Kidney (tissue), 14 donors: Measurements from ENCODE around the gene ING3. TPM values are rescaled to one million over a fixed set of nuclear protein-coding genes. Genes with fewer than 3 reads are reported as not detected.

Experiments
- DNase-seq, 5 donors: peaks; one replicate each; pipeline ENCODE4 v3.0.0-alpha.2; 2013 to 2020
- FAIRE-seq: peaks from 2 replicates; lab custom pipeline; 2012; peaks lifted over from hg19 to GRCh38; lab: Jason Lieb, UNC
- H3K27ac ChIP-seq, 2 donors: one replicate each; pipeline ENCODE4 v1.7.0; 2013; ENCODE audit warnings: low read depth in 2 of 2, low read length in 2 of 2, inconsistent platforms in 1 of 2
- H3K27me3 ChIP-seq: one replicate; pipeline ENCODE4 v1.7.1; 2013; ENCODE audit warnings: low read length, inconsistent platforms; ENCODE audit not compliant: control insufficient read depth, insufficient read depth
- H3K36me3 ChIP-seq, 3 donors: one replicate each; pipeline versions ENCODE4 v1.7.0 to v1.7.1; 2013; ENCODE audit warnings: low read length in 3 of 3, control low read depth in 1 of 3, inconsistent platforms in 1 of 3; ENCODE audit not compliant: insufficient read depth in 3 of 3, control insufficient read depth in 2 of 3
- H3K4me1 ChIP-seq, 3 donors: one replicate each; pipeline versions ENCODE4 v1.7.0 to v1.7.1; 2013; ENCODE audit warnings: low read length in 3 of 3, inconsistent platforms in 1 of 3, low read depth in 1 of 3; ENCODE audit not compliant: control insufficient read depth in 2 of 3, insufficient read depth in 2 of 3
- H3K4me3 ChIP-seq, 3 donors: one replicate each; pipeline versions ENCODE4 v1.7.0 to v1.8.1; 2013; ENCODE audit warnings: low read length in 3 of 3, control low read depth in 1 of 3, inconsistent platforms in 1 of 3
- H3K9ac ChIP-seq, 3 donors: one replicate each; pipeline versions ENCODE4 v1.7.0 to v1.7.1; 2013; ENCODE audit warnings: low read length in 3 of 3, control low read depth in 1 of 3, inconsistent platforms in 1 of 3
- H3K9me3 ChIP-seq, 3 donors: one replicate each; pipeline versions ENCODE4 v1.7.0 to v1.7.1; 2013; ENCODE audit warnings: low read length in 3 of 3, control low read depth in 1 of 3, inconsistent platforms in 1 of 3; ENCODE audit not compliant: control insufficient read depth in 2 of 3, insufficient read depth in 1 of 3
- intact Hi-C: fragments of 100-400 bp; cut with DNase I; formaldehyde crosslinking; loops from one replicate; pipeline ENCODE4 v1.11.1; 2022
- polyA plus RNA-seq: library from polyadenylated mRNA; stranded (reverse); fragments of 350-450 nt; fragmentation: Illumina TruSeq; extraction: RNeasy Lipid Tissue Mini Kit (QIAGEN cat#74804); gene quantifications from one replicate; pipeline ENCODE4 v1.2.3, GENCODE V29; 2014; ENCODE audit warnings: low read depth, low replicate concordance; ENCODE audit not compliant: insufficient read depth
- total RNA-seq: library from RNA; stranded (reverse); fragmentation: NEBNext Ultra II Directional; extraction: Animal tissue kit (Norgen Biotek cat#: 25700); gene quantifications from one replicate; pipeline ENCODE4 v1.2.1, GENCODE V29; 2021
- TF ChIP-seq, protein P1 (sequence below): IDR thresholded peaks from 3 replicates; pipeline ENCODE4 v1.5.1; 2012; ENCODE audit warnings: mild to moderate bottlenecking, moderate library complexity, borderline replicate concordance; ENCODE audit not compliant: insufficient read depth; ENCODE audit errors: extremely low read depth
- donor health status: control.
- donor health status: control.
- donor health status: control.
- donor health status: control.
- donor health status: control.
- donor health status: DM: yes; HTN: yes; CAD: no.
- donor health status: Normal renal cell carcinoma (clear cell type).

ING3 gene
- total and polyA plus RNA-seq, 2 donors from 2014 or later = 5.2 to 20.8 TPM

- intact Hi-C loops = no loop called here
- Histone ChIP-seq H3K4me1 (peaks cover 0 to 4% (median 3%) of the 10 kb centered on the region in 3 donors), H3K9ac (no peak overlapping the region), H3K9me3 (no peaks in the 10 kb centered on the region), H3K27me3 (no peaks in the 10 kb centered on the region), H3K36me3 (no peaks in the 10 kb centered on the region), H3K27ac (no peak overlapping the region), H3K4me3 (no peak overlapping the region)
- TF ChIP-seq, protein P1, sequence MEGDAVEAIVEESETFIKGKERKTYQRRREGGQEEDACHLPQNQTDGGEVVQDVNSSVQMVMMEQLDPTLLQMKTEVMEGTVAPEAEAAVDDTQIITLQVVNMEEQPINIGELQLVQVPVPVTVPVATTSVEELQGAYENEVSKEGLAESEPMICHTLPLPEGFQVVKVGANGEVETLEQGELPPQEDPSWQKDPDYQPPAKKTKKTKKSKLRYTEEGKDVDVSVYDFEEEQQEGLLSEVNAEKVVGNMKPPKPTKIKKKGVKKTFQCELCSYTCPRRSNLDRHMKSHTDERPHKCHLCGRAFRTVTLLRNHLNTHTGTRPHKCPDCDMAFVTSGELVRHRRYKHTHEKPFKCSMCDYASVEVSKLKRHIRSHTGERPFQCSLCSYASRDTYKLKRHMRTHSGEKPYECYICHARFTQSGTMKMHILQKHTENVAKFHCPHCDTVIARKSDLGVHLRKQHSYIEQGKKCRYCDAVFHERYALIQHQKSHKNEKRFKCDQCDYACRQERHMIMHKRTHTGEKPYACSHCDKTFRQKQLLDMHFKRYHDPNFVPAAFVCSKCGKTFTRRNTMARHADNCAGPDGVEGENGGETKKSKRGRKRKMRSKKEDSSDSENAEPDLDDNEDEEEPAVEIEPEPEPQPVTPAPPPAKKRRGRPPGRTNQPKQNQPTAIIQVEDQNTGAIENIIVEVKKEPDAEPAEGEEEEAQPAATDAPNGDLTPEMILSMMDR = no peak
- DNase-seq = peak in 3 of 5 donors; percentile 14 to 79 (median 60)
- no peak for FAIRE-seq
Observed at GRCh38 chr7:120997882-120998474, 47.4 kb downstream of the ING3 start.

DNA sequence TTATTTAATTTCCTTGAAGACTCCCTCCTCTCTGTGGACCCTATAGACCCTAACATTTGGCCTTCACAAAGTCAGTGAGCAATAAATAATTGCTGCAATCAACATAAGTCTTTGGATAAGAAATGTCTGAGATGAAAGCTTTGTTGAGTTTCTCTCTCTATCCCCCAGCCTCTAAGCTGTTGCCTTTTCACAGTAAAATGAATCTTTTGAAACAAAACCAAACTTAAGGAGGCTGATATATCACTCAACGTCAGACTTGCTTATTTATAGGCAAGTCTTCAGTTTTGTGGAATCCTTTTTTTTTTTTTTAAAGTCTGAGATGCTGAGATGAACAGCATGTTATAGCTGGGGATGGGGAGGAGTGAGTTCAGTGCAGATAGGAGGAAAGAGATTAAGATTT lies 47.9 kb downstream of the ING3 start:
- DNase-seq (peak in 2 of 5 donors; percentile 60 to 71), FAIRE-seq (no peak)
- TF ChIP-seq, protein P1 = no peak
- H3K4me1 ChIP-seq = peaks cover 0 to 4% (median 3%) of the 10 kb centered on the region in 3 donors
- no peaks in the 10 kb centered on the region for H3K9me3 ChIP-seq
- H3K27me3 ChIP-seq = no peaks in the 10 kb centered on the region
- H3K27ac ChIP-seq = no peak overlapping the region
- intact Hi-C loops = no loop called here
- no peak overlapping the region for H3K9ac ChIP-seq
- H3K36me3 ChIP-seq = no peaks in the 10 kb centered on the region
- H3K4me3 ChIP-seq = no peak overlapping the region

DNA sequence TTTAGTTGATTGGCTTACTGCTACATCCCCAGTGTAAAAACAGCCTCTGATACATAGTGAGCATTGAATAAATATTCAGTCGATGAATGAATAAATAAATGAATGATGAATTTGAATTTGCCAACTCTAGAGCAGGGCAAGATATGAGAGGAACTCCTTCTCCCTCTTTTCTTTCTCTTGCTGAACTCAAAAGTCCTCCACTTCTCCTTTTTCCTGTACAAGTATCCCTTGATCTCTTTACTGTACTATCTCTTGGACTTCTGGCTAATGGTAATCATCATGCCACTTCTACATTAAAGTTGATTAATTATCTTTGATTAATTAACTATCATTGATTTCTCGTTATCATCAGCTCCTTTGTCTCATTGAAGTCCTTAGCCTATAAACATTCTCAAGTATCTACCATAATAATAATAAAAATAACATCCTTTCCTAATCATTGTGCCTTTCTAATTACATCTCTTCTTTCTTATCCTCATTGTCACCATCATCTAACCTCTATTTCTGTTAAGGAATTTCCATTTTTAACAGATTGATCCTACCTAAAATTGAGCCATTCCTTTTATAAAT lies 48.5 kb downstream of the ING3 start:
- DNase-seq = no peak
- TF ChIP-seq, protein P1 = no peak
- Histone ChIP-seq H3K9me3 (no peaks in the 10 kb centered on the region), H3K27me3 (no peaks in the 10 kb centered on the region), H3K9ac (no peak overlapping the region), H3K27ac (no peak overlapping the region), H3K4me1 (peaks cover 0 to 4% (median 3%) of the 10 kb centered on the region in 3 donors), H3K4me3 (no peak overlapping the region), H3K36me3 (no peaks in the 10 kb centered on the region)
- FAIRE-seq = no peak
- intact Hi-C loops = no loop called here
